ENCODE measurements around the gene SLC4A4.

The SLC4A4 gene

GRCh38 chr4:71296945-71297344 lies 41.9 kb upstream of the SLC4A4 start:
- no peak for DNase-seq (ENCODE audit: low read depth)
- no peak for TF ChIP-seq CTCF (conservative IDR thresholded peaks at IDR 0.05; ENCODE audit: control insufficient read depth, insufficient read depth, low read depth, low read length)
- H3K4me3 ChIP-seq (ENCODE audit: control insufficient read depth, low read depth, low read length), result no peak overlapping the region

- no peak for DNase-seq (ENCODE audit: low read depth)
- H3K4me3 ChIP-seq (ENCODE audit: control insufficient read depth, low read depth, low read length), result no peak overlapping the region
- TF ChIP-seq CTCF (conservative IDR thresholded peaks at IDR 0.05; ENCODE audit: control insufficient read depth, insufficient read depth, low read depth, low read length), result no peak
Observed at GRCh38 chr4:71300362-71300761, 38.5 kb upstream of the SLC4A4 start.

- no peak overlapping the region for H3K4me3 ChIP-seq (ENCODE audit: control insufficient read depth, low read depth, low read length)
- DNase-seq (ENCODE audit: low read depth), result no peak
- TF ChIP-seq CTCF (conservative IDR thresholded peaks at IDR 0.05; ENCODE audit: control insufficient read depth, insufficient read depth, low read depth, low read length), result no peak
Observed at GRCh38 chr4:71300964-71301363, 37.9 kb upstream of the SLC4A4 start.

- TF ChIP-seq CTCF (conservative IDR thresholded peaks at IDR 0.05; ENCODE audit: control insufficient read depth, insufficient read depth, low read depth, low read length), result no peak
- no peak for DNase-seq (ENCODE audit: low read depth)
- no peak overlapping the region for H3K4me3 ChIP-seq (ENCODE audit: control insufficient read depth, low read depth, low read length)
Observed at GRCh38 chr4:71303287-71303686, 35.5 kb upstream of the SLC4A4 start.

- no peak for DNase-seq (ENCODE audit: low read depth)
- no peak for TF ChIP-seq CTCF (conservative IDR thresholded peaks at IDR 0.05; ENCODE audit: control insufficient read depth, insufficient read depth, low read depth, low read length)
- no peak overlapping the region for H3K4me3 ChIP-seq (ENCODE audit: control insufficient read depth, low read depth, low read length)
Observed at GRCh38 chr4:71303850-71304249, 35.0 kb upstream of the SLC4A4 start.

GRCh38 chr4:71304289-71304850 lies 34.5 kb upstream of the SLC4A4 start:
- DNase-seq (ENCODE audit: low read depth), result no peak
- H3K4me3 ChIP-seq (ENCODE audit: control insufficient read depth, low read depth, low read length), result no peak overlapping the region
- TF ChIP-seq CTCF (conservative IDR thresholded peaks at IDR 0.05; ENCODE audit: control insufficient read depth, insufficient read depth, low read depth, low read length), result no peak

GRCh38 chr4:71307729-71308128 lies 31.1 kb upstream of the SLC4A4 start:
- no peak for TF ChIP-seq CTCF (conservative IDR thresholded peaks at IDR 0.05; ENCODE audit: control insufficient read depth, insufficient read depth, low read depth, low read length)
- DNase-seq (ENCODE audit: low read depth), result no peak
- no peak overlapping the region for H3K4me3 ChIP-seq (ENCODE audit: control insufficient read depth, low read depth, low read length)

Measured in fibroblast of mammary gland (primary cell).